Heart left ventricle (tissue), 13 donors: Measurements from ENCODE around the gene TBC1D8.

Experiments
- CTCF ChIP-seq, 12 donors: fragments of 200-600 bp; sonication (generic) in 4 of 12; IDR thresholded peaks; one replicate each; pipeline versions ENCODE4 v1.5.0 to v1.8.0; 2018 to 2022; ENCODE audit warnings: antibody characterized with exemption in 12 of 12, mild to moderate bottlenecking in 5 of 12
- POLR2A ChIP-seq, 2 donors: fragments of 450-650 bp; IDR thresholded peaks; one replicate each; pipeline ENCODE4 v1.6.1; 2017; ENCODE audit warnings: antibody characterized with exemption in 2 of 2, mild to moderate bottlenecking in 2 of 2, moderate library complexity in 2 of 2
- donor health status: ischemic (EF 13 %, LVEDD 7.1; RV severe dilation, severe dysfunction).
- donor health status: DM: no; HTN: yes; CAD: no.
- donor health status: DM: no; HTN: no; CAD: no.
- donor health status: ischemic (EF 25% LVEDD 6.9; RV normal size, moderate dysfunction).
- donor health status: ischemic (EF 25% LVEDD 5.7; RV mildly dilated, moderate dysfunction).
- donor health status: ischemic (EF 35%, LVEDD 5.7; RV mildly dilated, moderate dysfunction).
- donor health status: nonischemic (EF 11% LVEDD 7.7; RV severe dilation, severe dysfunction).
- donor health status: DM: yes; HTN: yes; CAD: no.
- donor health status: PGD.
- donor health status: ischemic (EF 29% LVEDD 5.4; RV normal size, mild dysfunction).
- donor health status: nonischemic (EF 23%, LVEDD 6.1; RV moderate dilation, normal function).

- no peak for TF ChIP-seq POLR2A (IDR thresholded peaks at IDR 0.05)
- TF ChIP-seq CTCF (IDR thresholded peaks at IDR 0.05) = no peak
Observed at GRCh38 chr2:101195871-101196661, 44.9 kb upstream of the TBC1D8 start.
